Panc1 (cell line): ENCODE results near the gene C19orf12. TPM values are rescaled to one million over a fixed set of nuclear protein-coding genes. Genes with fewer than 3 reads are reported as not detected.

Experiments used
- ATAC-seq: fragments of 200-7000 bp; cut with Tn5 transposase; 2 replicates; pipeline ENCODE4 v1.9.1; 2020; ENCODE audit warnings: mild to moderate bottlenecking, moderate library complexity
- BruUV-seq: library from RNA; stranded (reverse); fragments of 400-500 nt; replicated peaks from 2 replicates; lab custom pipeline; 2021; lab: Mats Ljungman, UMichigan
- CTCF ChIA-PET: fragments of 300-600 bp; sonication (Branson Sonifier 250); formaldehyde crosslinking; loops from one replicate; lab custom pipeline; 2022; ENCODE audit warnings: antibody characterized with exemption; lab: Charles Lee
- POLR2A ChIA-PET: fragments of 300-600 bp; sonication (Branson Sonifier 250); formaldehyde crosslinking; loops from one replicate; lab custom pipeline; 2022; ENCODE audit warnings: antibody characterized with exemption; lab: Charles Lee
- DNase-seq: peaks from one replicate; pipeline ENCODE4 v3.0.0-alpha.2; 2010; ENCODE audit warnings: low read depth, low spot score
- H3K27ac ChIP-seq: 2 replicates; pipeline ENCODE4 v1.5.1; 2011; ENCODE audit warnings: mild to moderate bottlenecking, low read length, inconsistent platforms
- H3K27me3 ChIP-seq: fragments of 200-500 bp; sonication (Bioruptor generic); 2 replicates; pipeline ENCODE4 v1.6.0; 2014; ENCODE audit warnings: low read length, inconsistent platforms; ENCODE audit not compliant: control insufficient read depth, insufficient read depth
- H3K36me3 ChIP-seq: fragments of 200-500 bp; sonication (Bioruptor generic); 2 replicates; pipeline ENCODE4 v1.5.1; 2014; ENCODE audit warnings: inconsistent platforms, mild to moderate bottlenecking, low read length, moderate library complexity; ENCODE audit not compliant: control insufficient read depth, insufficient read depth
- H3K4me1 ChIP-seq: 2 replicates; pipeline ENCODE4 v1.5.1; 2011; ENCODE audit warnings: inconsistent platforms, mild to moderate bottlenecking, low read length, moderate library complexity; ENCODE audit not compliant: control insufficient read depth, insufficient read depth
- H3K4me3 ChIP-seq, 2 experiments: 2 replicates each; pipeline ENCODE4 v1.5.1; 2011 to 2012; ENCODE audit warnings: low read depth in 2 of 2, low read length in 2 of 2, mild to moderate bottlenecking in 2 of 2, inconsistent platforms in 1 of 2, moderate library complexity in 1 of 2
- H3K9me3 ChIP-seq: fragments of 200-500 bp; sonication (Bioruptor generic); 2 replicates; pipeline ENCODE4 v1.5.1; 2014; ENCODE audit warnings: low read depth, mild to moderate bottlenecking, inconsistent platforms, low read length, moderate library complexity; ENCODE audit not compliant: control insufficient read depth, insufficient read depth
- CTCF ChIP-seq: fragments of 450-650 bp; IDR thresholded peaks from 2 replicates; pipeline ENCODE4 v1.5.1; 2017; ENCODE audit warnings: mild to moderate bottlenecking
- POLR2AphosphoS5 ChIP-seq: IDR thresholded peaks from 2 replicates; pipeline ENCODE4 v1.6.1; 2012; ENCODE audit warnings: mild to moderate bottlenecking, low read depth, low read length, moderate library complexity
- REST ChIP-seq, 2 experiments: IDR thresholded peaks; 2 replicates each; pipeline ENCODE4 v1.6.1; 2011 to 2012; ENCODE audit warnings: low read depth in 2 of 2, control low read depth in 1 of 2, low read length in 1 of 2, mild to moderate bottlenecking in 1 of 2, moderate library complexity in 1 of 2; ENCODE audit not compliant: insufficient read depth in 1 of 2
- SIN3A ChIP-seq: IDR thresholded peaks from 2 replicates; pipeline ENCODE4 v1.6.1; 2012; ENCODE audit warnings: low read depth, mild to moderate bottlenecking, low read length, moderate library complexity, borderline replicate concordance; ENCODE audit not compliant: insufficient read depth
- TCF7L2 ChIP-seq: IDR thresholded peaks from 2 replicates; pipeline ENCODE4 v1.6.1; 2011; ENCODE audit warnings: mild to moderate bottlenecking, low read depth, low read length, inconsistent platforms
- in situ Hi-C: cut with HindIII; loops from 2 replicates; pipeline ENCODE4 v1.10.0; 2016; ENCODE audit warnings: low sequenced_read_pairs, low pct_unique_long_range_greater_than_20kb
- intact Hi-C: fragments of 100-400 bp; cut with micrococcal nuclease; formaldehyde crosslinking; loops from one replicate; pipeline ENCODE4 v1.10.0; 2022; ENCODE audit not compliant: unreplicated experiment
- total RNA-seq: library from RNA; stranded (reverse); gene quantifications from one replicate; pipeline ENCODE4 v1.2.1, GENCODE V29; 2021; ENCODE audit not compliant: unreplicated experiment

The C19orf12 gene
- total RNA-seq, 1 experiment from 2014 or later: 43.4 TPM

- Histone ChIP-seq H3K4me3 (no peak overlapping the region), H3K4me1 (no peaks in the 10 kb centered on the region), H3K36me3 (no peaks in the 10 kb centered on the region), H3K27ac (no peak overlapping the region), H3K27me3 (no peaks in the 10 kb centered on the region), H3K9me3 (no peaks in the 10 kb centered on the region)
- no peak for TF ChIP-seq POLR2AphosphoS5
- TF ChIP-seq TCF7L2: no peak
- TF ChIP-seq SIN3A: no peak
- in situ Hi-C loops (no loop called here), intact Hi-C loops (no loop called here)
- ChIA-PET POLR2A (no interaction called here), CTCF (interaction anchor here (0.6 kb wide), 1 partner anchor 82 kb away, joined by 3 read pairs; the partner anchor contains the start of gene POP4)
- BruUV-seq: no TSS peak
- no peak for DNase-seq
- no peak for ATAC-seq
These were observed 26.9 kb downstream of the C19orf12 start for GRCh38 chr19:29687897-29688728.

GRCh38 chr19:29687244-29687896 is 27.7 kb downstream of the C19orf12 start:
- H3K9me3 ChIP-seq: no peaks in the 10 kb centered on the region
- in situ Hi-C loops: no loop called here
- no peak for ATAC-seq
- ChIA-PET CTCF (interaction anchor here (0.6 kb wide), 1 partner anchor 81 kb away, joined by 3 read pairs; the partner anchor contains the start of gene POP4), POLR2A (no interaction called here)
- BruUV-seq: no TSS peak
- peaks cover 5% of the 10 kb centered on the region; the same call in 1 of the 2 replicates for H3K4me1 ChIP-seq
- H3K36me3 ChIP-seq: no peaks in the 10 kb centered on the region
- H3K4me3 ChIP-seq: no peak overlapping the region
- no peak for DNase-seq
- TF ChIP-seq SIN3A (no peak), POLR2AphosphoS5 (no peak), CTCF (no peak), TCF7L2 (no peak), REST (IDR thresholded peaks at IDR 0.05; ENCODE audit: insufficient read depth in 1 of 2, low read depth in 2 of 2, low read length in 1 of 2) (no peak)
- H3K27me3 ChIP-seq: no peaks in the 10 kb centered on the region
- intact Hi-C loops: no loop called here
- H3K27ac ChIP-seq: no peak overlapping the region; the same call in 1 of the 2 replicates
